GM21381 (cell line): Measurements from ENCODE around the gene KANSL1.

Source experiments
- ATAC-seq: cut with Tn5 transposase; IDR thresholded peaks from one replicate; pipeline ENCODE4 v1.9.1; 2021; ENCODE audit warnings: mild to moderate bottlenecking, moderate library complexity; ENCODE audit not compliant: unreplicated experiment

The KANSL1 gene

GRCh38 chr17:46141645-46142044 is 51.6 kb downstream of the KANSL1 start:
- no peak for ATAC-seq

- no peak for ATAC-seq
Observed at GRCh38 chr17:46140645-46141197, 52.5 kb downstream of the KANSL1 start.

GRCh38 chr17:46139432-46140210 is 53.6 kb downstream of the KANSL1 start:
- no peak for ATAC-seq

GRCh38 chr17:46138473-46138872 is 54.8 kb downstream of the KANSL1 start:
- no peak for ATAC-seq

- ATAC-seq, result no peak
Observed at GRCh38 chr17:46136820-46137219, 56.4 kb downstream of the KANSL1 start.

- ATAC-seq, result no peak
Observed at GRCh38 chr17:46135879-46136563, 57.2 kb downstream of the KANSL1 start.

- ATAC-seq, result no peak
Observed at GRCh38 chr17:46135126-46135812, 58.0 kb downstream of the KANSL1 start.

- ATAC-seq, result no peak
Observed at GRCh38 chr17:46129302-46129701, 63.9 kb downstream of the KANSL1 start.

- no peak for ATAC-seq
Observed at GRCh38 chr17:46128453-46128852, 64.8 kb downstream of the KANSL1 start.

- ATAC-seq, result no peak
Observed at GRCh38 chr17:46127524-46127923, 65.7 kb downstream of the KANSL1 start.

GRCh38 chr17:46126840-46127239 is 66.4 kb downstream of the KANSL1 start:
- ATAC-seq, result no peak

- ATAC-seq, result no peak
Observed at GRCh38 chr17:46125831-46126230, 67.4 kb downstream of the KANSL1 start.

- ATAC-seq, result no peak
Observed at GRCh38 chr17:46124695-46125592, 68.3 kb downstream of the KANSL1 start.

GRCh38 chr17:46123607-46124006 is 69.6 kb downstream of the KANSL1 start:
- no peak for ATAC-seq

GRCh38 chr17:46122486-46122871 is 70.8 kb downstream of the KANSL1 start:
- no peak for ATAC-seq

GRCh38 chr17:46121841-46122485 is 71.3 kb downstream of the KANSL1 start:
- ATAC-seq, result no peak

- ATAC-seq, result no peak
Observed at GRCh38 chr17:46121165-46121764, 72.0 kb downstream of the KANSL1 start.

GRCh38 chr17:46120537-46120936 is 72.7 kb downstream of the KANSL1 start:
- ATAC-seq, result no peak

- no peak for ATAC-seq
Observed at GRCh38 chr17:46120078-46120477, 73.2 kb downstream of the KANSL1 start.

- no peak for ATAC-seq
Observed at GRCh38 chr17:46118964-46119363, 74.3 kb downstream of the KANSL1 start.
